SK-N-SH (cell line): ENCODE measurements around the gene RAB8A. TPM values are rescaled to one million over a fixed set of nuclear protein-coding genes. Genes with fewer than 3 reads are reported as not detected.

Experiments used
- CTCF ChIA-PET: fragments of 300-600, 350-600 bp; formaldehyde crosslinking; extraction: SDS; loops from one replicate; lab custom pipeline; 2021; lab: Yijun Ruan, JAX
- POLR2A ChIA-PET: fragments of 350-600 bp; sonication (Branson Sonifier 250); formaldehyde crosslinking; extraction: SDS; loops from one replicate; lab custom pipeline; 2020; ENCODE audit warnings: antibody characterized with exemption, inconsistent platforms; lab: Yijun Ruan, JAX
- DNase-seq: peaks from one replicate; pipeline ENCODE4 v3.0.0; 2012
- H2AFZ ChIP-seq: fragments of 200-600 bp; sonication (generic); 2 replicates; pipeline ENCODE4 v1.8.1; 2016; ENCODE audit warnings: antibody characterized with exemption, mild to moderate bottlenecking, low read depth
- H3F3A ChIP-seq: fragments of 200-600 bp; sonication (generic); replicated peaks from 2 replicates; pipeline ENCODE3; 2016; ENCODE audit warnings: antibody characterized with exemption, mild to moderate bottlenecking; ENCODE audit not compliant: insufficient read depth
- H3K27ac ChIP-seq, 2 experiments: fragments of 200-500 bp in 1 of 2; fragments of 200-600 bp in 1 of 2; sonication (Bioruptor generic) in 1 of 2; sonication (generic), shearing (Covaris generic) in 1 of 2; 2 replicates each; pipeline versions ENCODE4 v1.5.1 to v1.6.1; 2014 to 2016; ENCODE audit warnings: low read depth in 2 of 2, inconsistent platforms in 1 of 2, low read length in 1 of 2, mild to moderate bottlenecking in 1 of 2, mixed read lengths in 1 of 2
- H3K27me3 ChIP-seq: fragments of 200-600 bp; sonication (generic), shearing (Covaris generic); 2 replicates; pipeline ENCODE4 v1.6.1; 2016; ENCODE audit warnings: mixed run types; ENCODE audit not compliant: insufficient read depth
- H3K36me3 ChIP-seq, 2 experiments: fragments of 200-500 bp in 1 of 2; fragments of 200-600 bp in 1 of 2; sonication (Bioruptor generic) in 1 of 2; sonication (generic) in 1 of 2; replicated peaks in 1 of 2; 2 replicates each; pipeline versions ENCODE3 to v1.5.1; 2014 to 2016; ENCODE audit warnings: low read length in 1 of 2, mild to moderate bottlenecking in 1 of 2; ENCODE audit not compliant: insufficient read depth in 2 of 2, control insufficient read depth in 1 of 2
- H3K4me1 ChIP-seq, 2 experiments: fragments of 200-500 bp in 1 of 2; fragments of 200-600 bp in 1 of 2; sonication (Bioruptor generic) in 1 of 2; sonication (generic), shearing (Covaris generic) in 1 of 2; 2 replicates each; pipeline versions ENCODE4 v1.5.1 to v1.6.1; 2014 to 2016; ENCODE audit warnings: low read depth in 1 of 2, low read length in 1 of 2, mixed run types in 1 of 2; ENCODE audit not compliant: insufficient read depth in 2 of 2, control insufficient read depth in 1 of 2
- H3K4me2 ChIP-seq: fragments of 200-600 bp; sonication (generic), shearing (Covaris generic); 2 replicates; pipeline ENCODE4 v1.6.1; 2017; ENCODE audit warnings: mixed run types
- H3K4me3 ChIP-seq, 2 experiments: fragments of 200-500 bp in 1 of 2; fragments of 200-600 bp in 1 of 2; sonication (Bioruptor generic) in 1 of 2; sonication (generic), shearing (Covaris generic) in 1 of 2; 2 replicates each; pipeline versions ENCODE4 v1.5.1 to v1.8.1; 2014 to 2016; ENCODE audit warnings: low read depth in 2 of 2, inconsistent platforms in 1 of 2, low read length in 1 of 2, mild to moderate bottlenecking in 1 of 2, mixed read lengths in 1 of 2, moderate library complexity in 1 of 2
- H3K79me2 ChIP-seq: fragments of 200-600 bp; sonication (generic); 2 replicates; pipeline ENCODE4 v1.8.1; 2017; ENCODE audit warnings: mild to moderate bottlenecking; ENCODE audit not compliant: insufficient read depth
- H3K9ac ChIP-seq: fragments of 200-600 bp; sonication (generic); 2 replicates; pipeline ENCODE4 v1.6.1; 2017; ENCODE audit warnings: mixed run types
- H3K9me2 ChIP-seq: fragments of 200-600 bp; sonication (generic); 2 replicates; pipeline ENCODE4 v1.6.1; 2017; ENCODE audit warnings: mixed run types
- H3K9me3 ChIP-seq: fragments of 200-600 bp; sonication (generic); 2 replicates; pipeline ENCODE4 v1.6.1; 2017; ENCODE audit warnings: mixed run types, mild to moderate bottlenecking, moderate library complexity
- H4K20me1 ChIP-seq: fragments of 200-600 bp; sonication (generic); 2 replicates; pipeline ENCODE4 v1.6.1; 2017; ENCODE audit warnings: mild to moderate bottlenecking, mixed run types; ENCODE audit not compliant: insufficient read depth
- EP300 ChIP-seq, 2 experiments: IDR thresholded peaks; 2 replicates each; pipeline versions ENCODE4 v1.4.0 to v1.6.1; 2012; ENCODE audit warnings: borderline replicate concordance in 1 of 2, low read depth in 1 of 2, low read length in 1 of 2
- EZH2phosphoT487 ChIP-seq: fragments of 200-600 bp; sonication (generic); IDR thresholded peaks from 2 replicates; pipeline ENCODE4 v1.6.1; 2017; ENCODE audit warnings: low read depth, mixed run types, mild to moderate bottlenecking, antibody characterized with exemption, moderate library complexity, borderline replicate concordance
- FOXJ3 ChIP-seq: sonication (generic); formaldehyde crosslinking; IDR thresholded peaks from 2 replicates; pipeline ENCODE4 v1.5.1; 2020; ENCODE audit warnings: mild to moderate bottlenecking, missing genetic modification reagents
- GATA2 ChIP-seq: sonication (generic); formaldehyde crosslinking; IDR thresholded peaks from 2 replicates; pipeline ENCODE4 v1.5.0; 2020; ENCODE audit warnings: mild to moderate bottlenecking, missing genetic modification reagents
- JUND ChIP-seq: IDR thresholded peaks from 2 replicates; pipeline ENCODE4 v1.4.0; 2012
- NFIC ChIP-seq: IDR thresholded peaks from 2 replicates; pipeline ENCODE4 v1.4.0; 2012; ENCODE audit warnings: borderline replicate concordance
- NRF1 ChIP-seq: IDR thresholded peaks from 2 replicates; pipeline ENCODE4 v1.6.1; 2012; ENCODE audit warnings: low read depth, mild to moderate bottlenecking, low read length
- SIN3A ChIP-seq: IDR thresholded peaks from 2 replicates; pipeline ENCODE4 v1.6.1; 2012; ENCODE audit warnings: low read depth, mild to moderate bottlenecking, low read length, moderate library complexity, borderline replicate concordance
- SMC3 ChIP-seq: IDR thresholded peaks from 2 replicates; pipeline ENCODE4 v1.6.1; 2012; ENCODE audit warnings: low read depth, low read length, improper control_type of control experiment
- YY1 ChIP-seq: IDR thresholded peaks from 2 replicates; pipeline ENCODE4 v1.4.0; 2012; ENCODE audit warnings: low read depth, mild to moderate bottlenecking
- WGBS: methylation state at CpG from one replicate; pipeline ENCODE4 v1.1.6; 2017; ENCODE audit warnings: low lambda C conversion rate; 5-methylcytosine and 5-hydroxymethylcytosine counted together
- polyA plus RNA-seq, 3 experiments: library from polyadenylated mRNA; depleted of rRNA; stranded (reverse); fragments of >200 nt; gene quantifications; 2 replicates each; pipeline ENCODE4 v1.2.3, GENCODE V29; 2012
- TF ChIP-seq, protein P1 (sequence below): IDR thresholded peaks from 2 replicates; pipeline ENCODE4 v1.4.0; 2012; ENCODE audit warnings: low read depth, borderline replicate concordance
- TF ChIP-seq, protein P2 (sequence below): fragments of 150-350 bp; IDR thresholded peaks from 2 replicates; pipeline ENCODE4 v1.6.1; 2016; ENCODE audit warnings: mild to moderate bottlenecking, low read depth, low read length
- TF ChIP-seq, protein P3 (sequence below): fragments of 200-600 bp; sonication (generic); IDR thresholded peaks from 2 replicates; pipeline ENCODE4 v1.6.1; 2017; ENCODE audit warnings: antibody characterized with exemption, mild to moderate bottlenecking, moderate library complexity
- TF ChIP-seq, protein P4 (sequence below): IDR thresholded peaks from 2 replicates; pipeline ENCODE4; 2012

Gene RAB8A
- polyA plus RNA-seq, 1 of the 3 experiments (the other 2 are of a cell fraction): 55.2 TPM

GRCh38 chr19:16134510-16134909, 22.8 kb downstream of the RAB8A start:
- CTCF ChIA-PET: interaction anchor here (1.7 kb wide), 1 partner anchor 9 kb away, joined by 4 read pairs; no protein-coding TSS in a partner anchor
- H3F3A ChIP-seq: no peaks in the 10 kb centered on the region
- 86% methylated on average over 7 of the region's 7 CpGs for WGBS
- peaks cover 17 to 29% of the 10 kb centered on the region in 2 experiments for H3K36me3 ChIP-seq
- no peak for DNase-seq
- no peaks in the 10 kb centered on the region for H3K4me1 ChIP-seq
- no peak overlapping the region for H3K27ac ChIP-seq
- H2AFZ ChIP-seq: no peak overlapping the region
- no peaks in the 10 kb centered on the region for H3K9me2 ChIP-seq
- H4K20me1 ChIP-seq: no peaks in the 10 kb centered on the region
- no peak overlapping the region for H3K4me2 ChIP-seq
- no peaks in the 10 kb centered on the region for H3K9me3 ChIP-seq
- no peak overlapping the region for H3K9ac ChIP-seq
- H3K27me3 ChIP-seq: no peaks in the 10 kb centered on the region
- POLR2A ChIA-PET: no interaction called here
- no peaks in the 10 kb centered on the region for H3K79me2 ChIP-seq
- no peak overlapping the region for H3K4me3 ChIP-seq
- TF ChIP-seq NRF1 (no peak), NFIC (no peak), SIN3A (no peak), JUND (no peak), SMC3 (no peak), EP300 (IDR thresholded peaks at IDR 0.05; ENCODE audit: borderline replicate concordance in 1 of 2, low read depth in 1 of 2, low read length in 1 of 2) (no peak)
- TF ChIP-seq, protein P1, sequence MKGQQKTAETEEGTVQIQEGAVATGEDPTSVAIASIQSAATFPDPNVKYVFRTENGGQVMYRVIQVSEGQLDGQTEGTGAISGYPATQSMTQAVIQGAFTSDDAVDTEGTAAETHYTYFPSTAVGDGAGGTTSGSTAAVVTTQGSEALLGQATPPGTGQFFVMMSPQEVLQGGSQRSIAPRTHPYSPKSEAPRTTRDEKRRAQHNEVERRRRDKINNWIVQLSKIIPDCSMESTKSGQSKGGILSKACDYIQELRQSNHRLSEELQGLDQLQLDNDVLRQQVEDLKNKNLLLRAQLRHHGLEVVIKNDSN: no peak
- TF ChIP-seq, protein P2, sequence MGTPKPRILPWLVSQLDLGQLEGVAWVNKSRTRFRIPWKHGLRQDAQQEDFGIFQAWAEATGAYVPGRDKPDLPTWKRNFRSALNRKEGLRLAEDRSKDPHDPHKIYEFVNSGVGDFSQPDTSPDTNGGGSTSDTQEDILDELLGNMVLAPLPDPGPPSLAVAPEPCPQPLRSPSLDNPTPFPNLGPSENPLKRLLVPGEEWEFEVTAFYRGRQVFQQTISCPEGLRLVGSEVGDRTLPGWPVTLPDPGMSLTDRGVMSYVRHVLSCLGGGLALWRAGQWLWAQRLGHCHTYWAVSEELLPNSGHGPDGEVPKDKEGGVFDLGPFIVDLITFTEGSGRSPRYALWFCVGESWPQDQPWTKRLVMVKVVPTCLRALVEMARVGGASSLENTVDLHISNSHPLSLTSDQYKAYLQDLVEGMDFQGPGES: no peak
- TF ChIP-seq, protein P3, sequence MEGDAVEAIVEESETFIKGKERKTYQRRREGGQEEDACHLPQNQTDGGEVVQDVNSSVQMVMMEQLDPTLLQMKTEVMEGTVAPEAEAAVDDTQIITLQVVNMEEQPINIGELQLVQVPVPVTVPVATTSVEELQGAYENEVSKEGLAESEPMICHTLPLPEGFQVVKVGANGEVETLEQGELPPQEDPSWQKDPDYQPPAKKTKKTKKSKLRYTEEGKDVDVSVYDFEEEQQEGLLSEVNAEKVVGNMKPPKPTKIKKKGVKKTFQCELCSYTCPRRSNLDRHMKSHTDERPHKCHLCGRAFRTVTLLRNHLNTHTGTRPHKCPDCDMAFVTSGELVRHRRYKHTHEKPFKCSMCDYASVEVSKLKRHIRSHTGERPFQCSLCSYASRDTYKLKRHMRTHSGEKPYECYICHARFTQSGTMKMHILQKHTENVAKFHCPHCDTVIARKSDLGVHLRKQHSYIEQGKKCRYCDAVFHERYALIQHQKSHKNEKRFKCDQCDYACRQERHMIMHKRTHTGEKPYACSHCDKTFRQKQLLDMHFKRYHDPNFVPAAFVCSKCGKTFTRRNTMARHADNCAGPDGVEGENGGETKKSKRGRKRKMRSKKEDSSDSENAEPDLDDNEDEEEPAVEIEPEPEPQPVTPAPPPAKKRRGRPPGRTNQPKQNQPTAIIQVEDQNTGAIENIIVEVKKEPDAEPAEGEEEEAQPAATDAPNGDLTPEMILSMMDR: no peak

DNA sequence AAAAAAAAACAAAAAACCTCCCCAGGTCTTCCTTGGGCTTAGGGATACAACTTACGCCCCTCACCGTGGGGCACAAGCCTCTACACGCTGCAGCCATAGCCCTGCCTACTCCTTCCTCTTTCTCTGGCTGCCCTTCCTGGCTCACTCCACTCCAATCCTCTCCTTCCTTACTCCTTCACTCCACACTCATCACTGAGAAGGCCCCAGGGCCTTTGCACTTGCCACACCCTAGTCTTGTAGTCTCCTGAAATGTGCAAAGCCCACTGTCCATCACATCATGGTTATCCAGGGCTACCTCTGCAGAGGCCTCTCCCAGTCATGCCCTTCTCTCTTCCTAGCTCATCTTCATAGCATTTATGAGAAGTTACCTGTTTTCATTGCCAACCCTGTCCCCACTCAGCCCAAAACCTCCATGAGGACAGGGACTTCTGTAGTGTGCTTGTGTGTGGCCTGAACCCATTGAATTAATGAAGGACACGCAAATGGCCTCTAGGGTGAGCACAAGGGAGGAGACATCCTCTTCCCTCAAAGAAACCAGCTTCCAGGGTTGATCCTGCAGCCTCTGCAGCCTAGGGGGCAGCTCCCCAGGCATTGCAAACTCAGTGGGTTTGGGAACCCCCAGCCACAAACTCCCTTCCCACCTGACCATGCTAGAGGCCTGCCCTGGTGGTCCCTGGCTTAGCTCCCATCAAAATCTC, 23.9 kb downstream of the RAB8A start:
- no peak for TF ChIP-seq GATA2 (CRISPR knock-in tag)
- no peak for TF ChIP-seq EZH2phosphoT487
- TF ChIP-seq, protein P4, sequence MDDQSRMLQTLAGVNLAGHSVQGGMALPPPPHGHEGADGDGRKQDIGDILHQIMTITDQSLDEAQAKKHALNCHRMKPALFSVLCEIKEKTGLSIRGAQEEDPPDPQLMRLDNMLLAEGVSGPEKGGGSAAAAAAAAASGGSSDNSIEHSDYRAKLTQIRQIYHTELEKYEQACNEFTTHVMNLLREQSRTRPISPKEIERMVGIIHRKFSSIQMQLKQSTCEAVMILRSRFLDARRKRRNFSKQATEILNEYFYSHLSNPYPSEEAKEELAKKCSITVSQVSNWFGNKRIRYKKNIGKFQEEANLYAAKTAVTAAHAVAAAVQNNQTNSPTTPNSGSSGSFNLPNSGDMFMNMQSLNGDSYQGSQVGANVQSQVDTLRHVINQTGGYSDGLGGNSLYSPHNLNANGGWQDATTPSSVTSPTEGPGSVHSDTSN: no peak
- TF ChIP-seq SIN3A: no peak
- no peak for TF ChIP-seq YY1
- TF ChIP-seq, protein P3: no peak
- no peak for TF ChIP-seq FOXJ3 (CRISPR knock-in tag)
- H3K79me2 ChIP-seq: no peaks in the 10 kb centered on the region
- H2AFZ ChIP-seq: no peak overlapping the region
- H3K27me3 ChIP-seq: no peaks in the 10 kb centered on the region
- CTCF ChIA-PET: interaction anchor here (1.2 to 1.7 kb wide), 2 partner anchors 10 to 25 kb away, joined by 3 to 4 read pairs; no protein-coding TSS in a partner anchor
- no peak overlapping the region for H3K4me2 ChIP-seq
- POLR2A ChIA-PET: no interaction called here
- peaks cover 13 to 20% of the 10 kb centered on the region in 2 experiments for H3K36me3 ChIP-seq
- 98% methylated on average over 4 of the region's 4 CpGs for WGBS
- no peaks in the 10 kb centered on the region for H4K20me1 ChIP-seq
- no peaks in the 10 kb centered on the region for H3K4me1 ChIP-seq
- no peaks in the 10 kb centered on the region for H3K9me2 ChIP-seq
- H3F3A ChIP-seq: no peaks in the 10 kb centered on the region
- no peak for DNase-seq
- H3K27ac ChIP-seq: no peak overlapping the region
- H3K4me3 ChIP-seq: no peak overlapping the region
- H3K9me3 ChIP-seq: no peaks in the 10 kb centered on the region
- H3K9ac ChIP-seq: no peak overlapping the region
